Measurements from ENCODE around the gene NFIB.

The NFIB gene

GRCh38 chr9:14238518-14238917, 75.4 kb downstream of the NFIB start:
- no peak for FAIRE-seq

DNA sequence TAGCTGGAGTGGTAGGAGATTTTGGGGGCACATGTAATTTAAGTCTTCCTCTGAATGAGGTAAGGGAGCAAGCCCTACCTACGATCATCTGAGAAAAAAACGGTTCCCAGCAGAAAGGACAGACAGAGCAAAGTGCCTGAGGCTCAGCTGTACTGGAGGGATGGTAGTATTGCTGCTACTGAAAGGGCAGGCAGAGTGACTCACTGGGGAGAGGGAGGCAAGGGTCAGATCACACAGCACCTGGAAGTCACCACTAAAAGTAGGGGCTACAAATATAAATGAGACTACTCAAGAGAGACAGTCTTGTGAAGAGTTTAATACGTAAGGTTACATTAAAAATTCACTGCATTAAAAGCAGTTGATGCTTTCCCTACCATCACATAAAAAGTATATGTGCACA, 75.9 kb downstream of the NFIB start:
- FAIRE-seq = no peak

GRCh38 chr9:14236591-14236990, 77.3 kb downstream of the NFIB start:
- FAIRE-seq = no peak

- no peak for FAIRE-seq
Measured at GRCh38 chr9:14232111-14232510, 81.8 kb downstream of the NFIB start.

DNA sequence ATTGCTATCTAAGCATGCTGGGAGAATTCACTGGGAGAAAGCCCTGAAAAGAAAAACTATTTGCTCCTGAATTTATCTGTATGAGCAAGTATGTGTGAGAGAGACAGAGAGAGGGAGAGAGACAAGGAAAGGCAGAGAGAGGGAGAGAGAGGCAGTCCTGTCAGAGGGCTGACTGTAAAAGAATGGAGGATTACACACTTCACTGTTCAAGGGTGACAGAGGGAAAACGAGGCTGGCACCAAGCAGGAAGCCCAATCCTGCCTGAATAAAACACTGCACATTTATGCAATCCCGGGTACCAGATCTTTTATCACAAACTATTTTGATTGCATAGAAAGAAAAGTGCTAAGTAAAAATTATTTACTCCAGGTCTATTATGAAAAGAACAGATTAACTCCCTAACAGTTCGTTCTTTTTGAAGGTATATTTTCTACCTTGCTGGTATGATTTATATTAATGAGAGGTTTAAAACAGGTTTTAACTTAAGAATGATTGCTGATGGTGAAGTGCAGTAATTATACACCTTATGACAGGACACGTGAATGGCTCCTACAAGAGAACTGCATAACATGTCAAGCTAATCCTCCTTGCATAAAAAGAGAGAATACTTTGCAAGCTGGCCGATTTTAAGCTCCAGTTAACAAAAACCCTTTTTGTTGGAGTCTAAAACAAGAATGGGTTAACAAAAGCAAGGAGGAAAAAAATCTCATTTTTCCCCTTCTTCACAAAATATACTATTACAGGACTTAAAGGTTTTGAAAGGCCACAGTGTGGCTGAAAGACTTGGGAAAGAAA, 82.5 kb downstream of the NFIB start:
- FAIRE-seq = no peak

- FAIRE-seq = no peak
Measured at GRCh38 chr9:14228602-14229001, 85.3 kb downstream of the NFIB start.

DNA sequence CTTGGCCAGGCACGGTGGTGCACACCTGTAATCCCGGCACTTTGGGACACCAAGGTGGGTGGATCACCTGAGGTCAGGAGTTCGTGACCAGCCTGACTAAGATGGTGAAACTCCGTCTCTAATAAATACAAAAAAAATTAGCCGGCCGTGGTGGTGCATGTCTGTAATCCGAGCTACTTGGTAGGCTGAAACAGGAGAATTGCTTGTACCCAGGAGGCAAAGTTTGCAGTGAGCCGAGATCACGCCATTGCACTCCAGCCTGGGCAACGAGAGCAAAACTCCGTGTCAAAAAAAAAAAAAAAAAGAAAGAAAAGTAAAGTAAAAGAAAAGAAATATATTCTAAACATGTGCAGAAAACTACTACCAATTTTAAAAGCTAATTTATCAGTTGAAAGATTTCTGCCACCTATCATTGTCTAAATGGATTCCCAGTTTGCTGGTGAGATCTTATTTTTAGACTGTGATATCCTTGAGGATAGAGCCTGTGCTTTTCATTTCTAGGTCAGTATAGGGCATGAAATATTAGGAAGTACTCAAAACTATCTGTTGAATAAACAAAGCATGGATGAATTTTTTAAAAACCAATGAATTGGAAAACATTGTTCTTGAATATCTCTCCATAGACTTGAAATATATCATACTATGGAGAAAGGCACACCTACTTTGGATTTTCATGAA, 86.9 kb downstream of the NFIB start:
- FAIRE-seq = no peak

- no peak for FAIRE-seq
Measured at GRCh38 chr9:14223081-14223480, 90.9 kb downstream of the NFIB start.

GRCh38 chr9:14222149-14222835, 91.6 kb downstream of the NFIB start:
- FAIRE-seq = no peak

- no peak for FAIRE-seq
Measured at GRCh38 chr9:14221558-14221957, 92.4 kb downstream of the NFIB start.

- no peak for FAIRE-seq
Measured at GRCh38 chr9:14221119-14221518, 92.8 kb downstream of the NFIB start.

DNA sequence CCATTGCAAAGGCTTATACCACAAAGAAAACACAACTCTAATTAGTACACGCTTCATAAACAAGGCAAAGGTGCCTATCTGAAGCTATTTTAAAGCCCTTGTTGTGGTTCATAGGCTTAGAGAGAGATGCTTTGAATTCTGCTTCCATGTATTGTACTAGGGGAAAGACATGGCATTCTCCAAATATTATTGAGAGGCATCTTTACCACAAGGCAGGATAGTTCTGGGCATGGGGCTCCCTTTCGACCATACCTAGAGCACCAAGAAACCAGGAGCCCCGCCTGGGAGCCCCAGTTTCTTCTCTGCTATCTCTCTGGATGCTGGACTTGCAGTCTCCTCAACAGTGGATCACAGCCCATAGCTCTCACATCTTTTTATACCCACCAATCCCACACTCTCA, 93.7 kb downstream of the NFIB start:
- FAIRE-seq = no peak

- no peak for FAIRE-seq
Measured at GRCh38 chr9:14219850-14220249, 94.1 kb downstream of the NFIB start.

GRCh38 chr9:14218253-14218652, 95.7 kb downstream of the NFIB start:
- FAIRE-seq = no peak

DNA sequence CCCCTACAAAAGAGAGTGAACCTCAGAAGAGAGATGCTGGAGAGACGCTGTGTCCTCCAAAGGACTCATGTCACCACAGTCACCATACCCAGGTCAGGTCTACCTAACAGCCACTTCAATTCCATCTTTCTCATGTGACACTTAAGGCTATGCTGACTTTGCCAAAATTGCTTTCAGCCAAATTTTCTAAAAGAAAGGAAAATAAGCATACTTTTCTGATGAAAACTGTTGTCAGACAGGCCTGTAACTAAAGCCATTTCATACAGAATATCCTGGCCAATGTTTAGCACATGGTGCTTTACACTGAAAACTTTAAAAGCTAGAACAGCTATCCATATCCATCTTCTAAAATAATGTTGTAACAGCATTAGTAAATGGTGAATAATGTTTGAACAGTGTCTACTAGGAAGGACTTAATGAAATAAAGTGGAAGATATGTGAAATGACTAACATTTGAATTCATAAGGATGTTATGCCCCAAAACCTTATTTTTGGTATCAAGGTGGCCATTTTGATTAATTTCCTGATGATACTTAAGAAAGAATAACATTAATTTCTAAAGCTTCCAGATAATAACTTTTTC, 97.2 kb downstream of the NFIB start:
- no peak for FAIRE-seq

- FAIRE-seq = no peak
Measured at GRCh38 chr9:14215614-14216013, 98.3 kb downstream of the NFIB start.

- FAIRE-seq = no peak
Measured at GRCh38 chr9:14214693-14215092, 99.2 kb downstream of the NFIB start.

GRCh38 chr9:14214065-14214684, 99.8 kb downstream of the NFIB start:
- no peak for FAIRE-seq

- FAIRE-seq = no peak
Measured at GRCh38 chr9:14213504-14213903, 100.4 kb downstream of the NFIB start.

GRCh38 chr9:14212697-14213420, 101.1 kb downstream of the NFIB start:
- FAIRE-seq = no peak

DNA sequence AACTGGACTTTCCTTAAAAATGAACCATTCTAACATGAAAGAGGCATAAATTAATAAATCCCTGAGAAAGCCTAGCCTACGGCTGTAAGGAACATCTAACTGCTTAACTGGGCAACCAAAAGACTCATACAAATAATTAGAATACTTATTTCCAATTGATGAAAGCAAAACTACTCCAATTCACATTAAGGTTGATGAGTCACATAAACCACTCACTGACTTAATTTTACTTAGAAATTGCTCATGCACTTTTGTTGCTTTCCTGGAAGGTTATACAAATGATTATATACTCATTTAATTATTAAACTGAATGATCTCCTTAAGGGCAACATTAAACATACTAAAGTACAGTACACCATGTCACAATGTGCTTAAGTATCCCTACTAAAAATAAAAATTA, 101.9 kb downstream of the NFIB start:
- no peak for FAIRE-seq

DNA sequence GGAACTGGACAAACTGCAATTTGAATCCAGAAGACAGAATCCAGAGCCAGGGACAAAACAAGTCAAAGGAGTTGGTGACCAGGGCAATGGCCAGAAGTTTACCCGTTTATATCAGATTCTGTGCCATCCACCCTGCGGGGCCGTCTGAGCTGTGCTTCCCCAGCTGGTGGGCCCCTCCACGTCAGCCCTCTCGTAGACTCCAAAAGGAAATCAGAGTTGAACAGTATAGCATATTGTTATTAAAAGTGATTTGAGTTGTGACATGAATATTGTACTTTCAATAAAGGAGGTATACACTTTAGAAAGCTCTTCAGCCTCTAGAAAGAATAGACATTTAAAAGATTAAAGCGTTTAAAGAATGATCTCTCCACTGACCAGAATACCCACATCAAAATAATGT, 102.4 kb downstream of the NFIB start:
- no peak for FAIRE-seq

All from G401.6 (cell line).